HCT116 (cell line): Measurements from ENCODE around the gene ORMDL1. TPM values are rescaled to one million over a fixed set of nuclear protein-coding genes. Genes with fewer than 3 reads are reported as not detected.

Experiments used
- ATAC-seq: fragments of 200-7000 bp; cut with Tn5 transposase; 2 replicates; pipeline ENCODE4 v1.9.1; 2020; ENCODE audit warnings: mild to moderate bottlenecking, moderate library complexity
- BruUV-seq: library from RNA; stranded (reverse); fragments of 400-500 nt; replicated peaks from 2 replicates; lab custom pipeline; 2021; lab: Mats Ljungman, UMichigan
- CTCF ChIA-PET: fragments of 300-600 bp; sonication (Branson Sonifier 250); formaldehyde crosslinking; loops from one replicate; lab custom pipeline; 2021; ENCODE audit warnings: antibody characterized with exemption; lab: Charles Lee
- POLR2A ChIA-PET: fragments of 300-600, 350-600 bp; sonication (Branson Sonifier 250); formaldehyde crosslinking; loops from one replicate; lab custom pipeline; 2021; ENCODE audit warnings: antibody characterized with exemption; lab: Charles Lee
- RAD21 ChIA-PET, 2 experiments: fragments of 300-600 bp; sonication (Branson Sonifier 250); formaldehyde crosslinking; loops; one replicate each; lab custom pipeline; 2023; ENCODE audit warnings: low total read pairs in 2 of 2; ENCODE audit not compliant: uncharacterized antibody in 2 of 2, unreplicated experiment in 2 of 2, low non-redundant PET in 1 of 2; lab: Charles Lee
- DNase-seq: peaks from one replicate; pipeline ENCODE4 v3.0.0-alpha.2; 2010; ENCODE audit warnings: low read depth, low spot score
- H2AFZ ChIP-seq: fragments of 200-600 bp; shearing (Covaris generic), sonication (generic); 2 replicates; pipeline ENCODE4 v1.6.1; 2017; ENCODE audit warnings: low read depth, mixed run types, mixed read lengths, antibody characterized with exemption, low read length; ENCODE audit not compliant: poor library complexity, severe bottlenecking
- H3K27ac ChIP-seq: 2 replicates; pipeline ENCODE4 v1.5.1; 2012; ENCODE audit warnings: low read depth, low read length
- H3K27me3 ChIP-seq: fragments of 200-600 bp; sonication (generic); 2 replicates; pipeline ENCODE4 v1.6.1; 2016; ENCODE audit warnings: mixed run types, low read length, mixed read lengths; ENCODE audit not compliant: insufficient read depth
- H3K36me3 ChIP-seq, 2 experiments: fragments of 200-500 bp in 1 of 2; fragments of 200-600 bp in 1 of 2; sonication (Bioruptor generic) in 1 of 2; sonication (generic) in 1 of 2; 2 replicates each; pipeline versions ENCODE4 v1.5.1 to v1.6.1; 2014 to 2016; ENCODE audit warnings: low read length in 2 of 2, inconsistent platforms in 1 of 2, mixed read lengths in 1 of 2, mixed run types in 1 of 2; ENCODE audit not compliant: insufficient read depth in 2 of 2, control insufficient read depth in 1 of 2
- H3K4me1 ChIP-seq, 2 experiments: fragments of 200-600 bp in 1 of 2; sonication (generic) in 1 of 2; 2 replicates each; pipeline versions ENCODE4 v1.5.1 to v1.6.1; 2012 to 2017; ENCODE audit warnings: low read length in 2 of 2, inconsistent platforms in 1 of 2, mild to moderate bottlenecking in 1 of 2, mixed read lengths in 1 of 2, mixed run types in 1 of 2, moderate library complexity in 1 of 2; ENCODE audit not compliant: insufficient read depth in 2 of 2, control insufficient read depth in 1 of 2
- H3K4me2 ChIP-seq: fragments of 200-600 bp; sonication (generic); 2 replicates; pipeline ENCODE4 v1.6.1; 2017; ENCODE audit warnings: mixed run types, low read length, mixed read lengths
- H3K4me3 ChIP-seq, 2 experiments: fragments of 200-600 bp in 1 of 2; sonication (generic) in 1 of 2; replicated peaks in 1 of 2; 2 replicates each; pipeline ENCODE4 v1.5.1; 2011 to 2016; ENCODE audit warnings: low read length in 2 of 2, control low read depth in 1 of 2, low read depth in 1 of 2, mild to moderate bottlenecking in 1 of 2, mixed read lengths in 1 of 2, mixed run types in 1 of 2
- H3K79me2 ChIP-seq: fragments of 200-600 bp; sonication (generic); 2 replicates; pipeline ENCODE4 v1.6.1; 2017; ENCODE audit warnings: mild to moderate bottlenecking, mixed run types, low read length, moderate library complexity, mixed read lengths; ENCODE audit not compliant: insufficient read depth
- H3K9ac ChIP-seq: fragments of 200-600 bp; sonication (generic); 2 replicates; pipeline ENCODE4 v1.6.1; 2016; ENCODE audit warnings: low read length, mixed read lengths
- H3K9me2 ChIP-seq: fragments of 200-600 bp; sonication (generic), shearing (Covaris generic); 2 replicates; pipeline ENCODE4 v1.6.1; 2017; ENCODE audit warnings: mixed run types, mild to moderate bottlenecking, moderate library complexity; ENCODE audit not compliant: insufficient read depth
- H3K9me3 ChIP-seq, 2 experiments: fragments of 200-500 bp in 1 of 2; fragments of 200-600 bp in 1 of 2; sonication (Bioruptor generic) in 1 of 2; sonication (generic) in 1 of 2; 2 replicates each; pipeline ENCODE4 v1.6.1; 2014 to 2017; ENCODE audit warnings: low read length in 2 of 2, mixed read lengths in 2 of 2, inconsistent platforms in 1 of 2, low read depth in 1 of 2, mild to moderate bottlenecking in 1 of 2, mixed run types in 1 of 2, moderate library complexity in 1 of 2; ENCODE audit not compliant: control insufficient read depth in 1 of 2, insufficient read depth in 1 of 2
- H4K20me1 ChIP-seq: fragments of 200-600 bp; sonication (generic), shearing (Covaris generic); 2 replicates; pipeline ENCODE4 v1.6.1; 2017; ENCODE audit warnings: mixed run types, mild to moderate bottlenecking, moderate library complexity; ENCODE audit not compliant: insufficient read depth
- CEBPB ChIP-seq: IDR thresholded peaks from 2 replicates; pipeline ENCODE4 v1.6.1; 2012; ENCODE audit warnings: low read depth
- CTCF ChIP-seq, 3 experiments: fragments of 200-600 bp in 1 of 3; sonication (generic) in 1 of 3; IDR thresholded peaks in 2 of 3; conservative IDR thresholded peaks in 1 of 3; 2 replicates each; pipeline ENCODE4 v1.5.1; 2012 to 2017; ENCODE audit warnings: low read depth in 2 of 3, low read length in 2 of 3, antibody characterized with exemption in 1 of 3, borderline replicate concordance in 1 of 3, control low read depth in 1 of 3, mild to moderate bottlenecking in 1 of 3, mixed read lengths in 1 of 3, mixed run types in 1 of 3, moderate library complexity in 1 of 3; ENCODE audit not compliant: insufficient read depth in 1 of 3
- EGR1 ChIP-seq: IDR thresholded peaks from 2 replicates; pipeline ENCODE4 v1.6.1; 2012; ENCODE audit warnings: low read depth
- ELF1 ChIP-seq: IDR thresholded peaks from 2 replicates; pipeline ENCODE4 v1.6.1; 2012; ENCODE audit warnings: low read depth, borderline replicate concordance
- EZH2 ChIP-seq: fragments of 200-600 bp; sonication (generic); IDR thresholded peaks from 2 replicates; pipeline ENCODE4 v1.6.1; 2017; ENCODE audit warnings: antibody characterized with exemption, mixed run types
- EZH2phosphoT487 ChIP-seq: fragments of 200-600 bp; IDR thresholded peaks from 2 replicates; pipeline ENCODE4 v1.6.1; 2018; ENCODE audit warnings: antibody characterized with exemption, borderline replicate concordance
- FOSL1 ChIP-seq: IDR thresholded peaks from 2 replicates; pipeline ENCODE4 v1.6.1; 2012; ENCODE audit warnings: low read depth
- POLR2A ChIP-seq: IDR thresholded peaks from 2 replicates; pipeline ENCODE4 v1.7.0; 2011; ENCODE audit warnings: borderline replicate concordance; ENCODE audit not compliant: insufficient read depth, insufficient read length; ENCODE audit errors: extremely low read depth
- POLR2AphosphoS5 ChIP-seq: IDR thresholded peaks from 2 replicates; pipeline ENCODE4 v1.6.1; 2011; ENCODE audit warnings: mild to moderate bottlenecking, low read depth, low read length, moderate library complexity
- SIN3A ChIP-seq: IDR thresholded peaks from 2 replicates; pipeline ENCODE4 v1.6.1; 2012; ENCODE audit warnings: low read depth
- SP1 ChIP-seq: IDR thresholded peaks from 2 replicates; pipeline ENCODE4 v1.6.1; 2012; ENCODE audit warnings: low read depth
- YY1 ChIP-seq: IDR thresholded peaks from 2 replicates; pipeline ENCODE4 v1.6.1; 2011; ENCODE audit warnings: low read length, low read depth, moderate library complexity, mild to moderate bottlenecking; ENCODE audit not compliant: insufficient replicate concordance; ENCODE audit errors: extremely low read depth
- ZFX ChIP-seq: fragments of 450-650 bp; IDR thresholded peaks from 2 replicates; pipeline ENCODE4 v1.6.1; 2017
- intact Hi-C: fragments of 100-400 bp; cut with micrococcal nuclease; formaldehyde crosslinking; loops from 2 replicates; pipeline ENCODE4 v1.10.0; 2022
- total RNA-seq: library from RNA; stranded (reverse); gene quantifications from one replicate; pipeline ENCODE4 v1.2.1, GENCODE V29; 2021; ENCODE audit not compliant: unreplicated experiment
- TF ChIP-seq, protein P1 (sequence below): IDR thresholded peaks from 2 replicates; pipeline ENCODE4 v1.6.1; 2012; ENCODE audit warnings: low read depth
- TF ChIP-seq, protein P2 (sequence below): IDR thresholded peaks from 2 replicates; pipeline ENCODE4 v1.6.1; 2012

The ORMDL1 gene
- total RNA-seq, 1 experiment from 2014 or later, result 32.7 TPM

- no peak for TF ChIP-seq CTCF (IDR thresholded peaks at IDR 0.05 in 2 of 3, conservative IDR thresholded peaks at IDR 0.05 in 1 of 3; ENCODE audit: borderline replicate concordance in 1 of 3, insufficient read depth in 1 of 3, low read depth in 2 of 3, low read length in 2 of 3)
- no peak for TF ChIP-seq EZH2phosphoT487
- TF ChIP-seq ZFX, result no peak
- no peak for TF ChIP-seq SIN3A
- no peak for TF ChIP-seq EGR1
- no peak for TF ChIP-seq YY1
These were observed 19.3 kb upstream of the ORMDL1 start (continued) for GRCh38 chr2:189803431-189803830.

DNA sequence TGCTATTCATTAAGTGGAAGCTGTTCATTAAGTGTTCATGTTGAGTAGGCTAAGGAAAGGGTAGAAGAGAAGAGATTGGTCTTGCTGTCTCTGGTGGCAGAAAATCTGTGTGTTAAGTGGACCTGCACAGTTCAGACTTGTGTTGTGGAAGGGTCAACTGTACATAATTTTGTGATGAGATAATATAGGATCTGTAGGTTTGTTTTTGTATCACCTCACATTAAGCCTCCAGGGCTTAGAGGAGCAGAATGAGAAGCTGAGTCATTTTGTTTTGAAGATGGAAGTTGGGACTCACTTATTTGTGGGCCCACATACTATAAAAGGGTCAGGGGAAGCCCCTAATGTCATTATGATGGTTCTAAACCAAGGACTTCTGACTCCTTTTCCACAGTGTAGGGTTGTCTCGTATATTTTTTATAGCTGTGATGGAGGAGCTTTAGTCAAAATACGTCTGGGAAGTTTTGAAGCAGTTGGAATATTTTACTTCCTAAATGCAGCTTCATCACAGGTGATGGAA, 18.3 kb upstream of the ORMDL1 start:
- no peaks in the 10 kb centered on the region for H3K4me1 ChIP-seq
- no peak overlapping the region for H3K27ac ChIP-seq
- ATAC-seq, result no peak
- H2AFZ ChIP-seq, result no peak overlapping the region
- TF ChIP-seq POLR2A (no peak), ELF1 (no peak), EZH2phosphoT487 (no peak), CEBPB (no peak), FOSL1 (no peak), SP1 (no peak), ZFX (no peak), POLR2AphosphoS5 (no peak), EGR1 (no peak), EZH2 (no peak), YY1 (no peak)
- TF ChIP-seq, protein P1, sequence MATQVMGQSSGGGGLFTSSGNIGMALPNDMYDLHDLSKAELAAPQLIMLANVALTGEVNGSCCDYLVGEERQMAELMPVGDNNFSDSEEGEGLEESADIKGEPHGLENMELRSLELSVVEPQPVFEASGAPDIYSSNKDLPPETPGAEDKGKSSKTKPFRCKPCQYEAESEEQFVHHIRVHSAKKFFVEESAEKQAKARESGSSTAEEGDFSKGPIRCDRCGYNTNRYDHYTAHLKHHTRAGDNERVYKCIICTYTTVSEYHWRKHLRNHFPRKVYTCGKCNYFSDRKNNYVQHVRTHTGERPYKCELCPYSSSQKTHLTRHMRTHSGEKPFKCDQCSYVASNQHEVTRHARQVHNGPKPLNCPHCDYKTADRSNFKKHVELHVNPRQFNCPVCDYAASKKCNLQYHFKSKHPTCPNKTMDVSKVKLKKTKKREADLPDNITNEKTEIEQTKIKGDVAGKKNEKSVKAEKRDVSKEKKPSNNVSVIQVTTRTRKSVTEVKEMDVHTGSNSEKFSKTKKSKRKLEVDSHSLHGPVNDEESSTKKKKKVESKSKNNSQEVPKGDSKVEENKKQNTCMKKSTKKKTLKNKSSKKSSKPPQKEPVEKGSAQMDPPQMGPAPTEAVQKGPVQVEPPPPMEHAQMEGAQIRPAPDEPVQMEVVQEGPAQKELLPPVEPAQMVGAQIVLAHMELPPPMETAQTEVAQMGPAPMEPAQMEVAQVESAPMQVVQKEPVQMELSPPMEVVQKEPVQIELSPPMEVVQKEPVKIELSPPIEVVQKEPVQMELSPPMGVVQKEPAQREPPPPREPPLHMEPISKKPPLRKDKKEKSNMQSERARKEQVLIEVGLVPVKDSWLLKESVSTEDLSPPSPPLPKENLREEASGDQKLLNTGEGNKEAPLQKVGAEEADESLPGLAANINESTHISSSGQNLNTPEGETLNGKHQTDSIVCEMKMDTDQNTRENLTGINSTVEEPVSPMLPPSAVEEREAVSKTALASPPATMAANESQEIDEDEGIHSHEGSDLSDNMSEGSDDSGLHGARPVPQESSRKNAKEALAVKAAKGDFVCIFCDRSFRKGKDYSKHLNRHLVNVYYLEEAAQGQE, result no peak
- TF ChIP-seq, protein P2, sequence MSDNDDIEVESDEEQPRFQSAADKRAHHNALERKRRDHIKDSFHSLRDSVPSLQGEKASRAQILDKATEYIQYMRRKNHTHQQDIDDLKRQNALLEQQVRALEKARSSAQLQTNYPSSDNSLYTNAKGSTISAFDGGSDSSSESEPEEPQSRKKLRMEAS, result no peak
- TF ChIP-seq, all 23 proteins: peak for 0
- BruUV-seq, result no TSS peak
- no peak for DNase-seq
- H3K9me2 ChIP-seq, result no peaks in the 10 kb centered on the region
- POLR2A ChIA-PET, result no interaction called here
- RAD21 ChIA-PET, result no interaction called here
- H3K36me3 ChIP-seq, result peaks cover 10 to 19% of the 10 kb centered on the region in 2 experiments; a peak in 3 of 4 replicates
- no peaks in the 10 kb centered on the region for H3K27me3 ChIP-seq
- H3K9ac ChIP-seq, result no peak overlapping the region
- intact Hi-C loops, result no loop called here
- H3K9me3 ChIP-seq, result no peaks in the 10 kb centered on the region
- no peak overlapping the region for H3K4me3 ChIP-seq
- peaks cover 47% of the 10 kb centered on the region for H3K79me2 ChIP-seq
- no peak overlapping the region for H3K4me2 ChIP-seq
- peaks cover 6% of the 10 kb centered on the region; the same call in 1 of the 2 replicates for H4K20me1 ChIP-seq
- CTCF ChIA-PET, result no interaction called here
